T-cell (primary cell): ENCODE data around the gene PCLO. TPM values are rescaled to one million over a fixed set of nuclear protein-coding genes. Genes with fewer than 3 reads are reported as not detected.

Experiments used
- ATAC-seq, 4 experiments: fragments of 200-7000 bp in 3 of 4; fragments of 150-1000 bp in 1 of 4; cut with Tn5 transposase; replicated peaks in 1 of 4; 1 replicate in 3 of 4; 2 replicates in 1 of 4; pipeline ENCODE4 v1.10.0; 2021; ENCODE audit warnings: moderate library complexity in 3 of 4, mild to moderate bottlenecking in 2 of 4, moderate number of reproducible peaks in 1 of 4
- CTCF ChIA-PET, 2 donors: fragments of 300-600 bp; sonication (Branson Sonifier 250); formaldehyde crosslinking; loops; one replicate each; lab custom pipeline; 2022; ENCODE audit warnings: antibody characterized with exemption in 2 of 2; lab: Charles Lee
- POLR2A ChIA-PET, 2 donors: fragments of 300-600 bp; sonication (Branson Sonifier 250); formaldehyde crosslinking; loops; one replicate each; lab custom pipeline; 2022; ENCODE audit warnings: antibody characterized with exemption in 2 of 2; lab: Charles Lee
- DNase-seq, 35 experiments: peaks; one replicate each; pipeline versions ENCODE4 v3.0.0 to v3.0.0-alpha.2; 2013 to 2023
- H3K27ac ChIP-seq: one replicate; pipeline ENCODE4 v1.5.1; 2013; ENCODE audit warnings: low read length
- H3K27me3 ChIP-seq, 2 experiments: replicated peaks in 1 of 2; 1 replicate in 1 of 2; 2 replicates in 1 of 2; pipeline versions ENCODE4 v1.6.1 to v1.7.0; 2013; ENCODE audit warnings: low read length in 1 of 2, mixed read lengths in 1 of 2; ENCODE audit not compliant: control insufficient read depth in 2 of 2, insufficient read depth in 2 of 2; ENCODE audit errors: extremely low read depth in 1 of 2
- H3K36me3 ChIP-seq, 2 donors: 1 replicate in 1 of 2; 2 replicates in 1 of 2; pipeline versions ENCODE4 v1.6.1 to v1.7.0; 2013; ENCODE audit warnings: low read length in 1 of 2; ENCODE audit not compliant: control insufficient read depth in 2 of 2, insufficient read depth in 1 of 2; ENCODE audit errors: extremely low read depth in 1 of 2
- H3K4me1 ChIP-seq, 2 experiments: 1 replicate in 1 of 2; 2 replicates in 1 of 2; pipeline versions ENCODE4 v1.6.1 to v1.7.0; 2013; ENCODE audit warnings: low read length in 2 of 2, mixed read lengths in 1 of 2; ENCODE audit not compliant: insufficient read depth in 2 of 2, control insufficient read depth in 1 of 2; ENCODE audit errors: extremely low read depth in 1 of 2
- H3K4me3 ChIP-seq, 2 donors: 1 replicate in 1 of 2; 2 replicates in 1 of 2; pipeline versions ENCODE4 v1.5.1 to v1.7.0; 2013; ENCODE audit warnings: mild to moderate bottlenecking in 2 of 2, low read length in 1 of 2, moderate library complexity in 1 of 2; ENCODE audit not compliant: control insufficient read depth in 1 of 2; ENCODE audit errors: extremely low read depth in 1 of 2
- H3K9me3 ChIP-seq: 2 replicates; pipeline ENCODE4 v1.7.0; 2013
- H3K27ac Mint-ChIP-seq, 2 donors: one replicate each; pipeline ENCODE4 v1.8.0; 2020 to 2021; ENCODE audit warnings: mild to moderate bottlenecking in 2 of 2, mixed read lengths in 2 of 2
- H3K27me3 Mint-ChIP-seq, 2 donors: one replicate each; pipeline ENCODE4 v1.8.0; 2021 to 2022; ENCODE audit warnings: mixed read lengths in 2 of 2
- H3K36me3 Mint-ChIP-seq: one replicate; pipeline ENCODE4 v1.8.0; 2021; ENCODE audit warnings: mixed read lengths
- H3K4me1 Mint-ChIP-seq, 3 donors: one replicate each; pipeline ENCODE4 v1.8.0; 2020 to 2022; ENCODE audit warnings: mixed read lengths in 3 of 3, mild to moderate bottlenecking in 1 of 3
- H3K4me3 Mint-ChIP-seq, 3 donors: one replicate each; pipeline ENCODE4 v1.8.0; 2020 to 2022; ENCODE audit warnings: mild to moderate bottlenecking in 3 of 3, mixed read lengths in 3 of 3, moderate library complexity in 3 of 3
- H3K9me3 Mint-ChIP-seq, 3 donors: one replicate each; pipeline ENCODE4 v1.8.0; 2020 to 2022; ENCODE audit warnings: mixed read lengths in 3 of 3
- WGBS: methylation state at CpG from one replicate; pipeline ENCODE4 v1.1.5; 2013; ENCODE audit warnings: missing lambda C conversion rate; ENCODE audit not compliant: insufficient coverage; 5-methylcytosine and 5-hydroxymethylcytosine counted together
- total RNA-seq, 35 experiments: library from RNA in 6 of 35; stranded (reverse) in 6 of 35; fragments of 120-200 nt in 1 of 35; gene quantifications; one replicate each; pipeline versions ENCODE4 v1.2.1 to v1.2.4 and lab custom pipeline; 2013 to 2026

PCLO gene
- total RNA-seq, 5 donors from 2014 or later (not counting 1 experiment from before 2014, with no cell fraction given) = 0.03 to 0.05 (median 0.03) TPM; not detected in 1

DNA sequence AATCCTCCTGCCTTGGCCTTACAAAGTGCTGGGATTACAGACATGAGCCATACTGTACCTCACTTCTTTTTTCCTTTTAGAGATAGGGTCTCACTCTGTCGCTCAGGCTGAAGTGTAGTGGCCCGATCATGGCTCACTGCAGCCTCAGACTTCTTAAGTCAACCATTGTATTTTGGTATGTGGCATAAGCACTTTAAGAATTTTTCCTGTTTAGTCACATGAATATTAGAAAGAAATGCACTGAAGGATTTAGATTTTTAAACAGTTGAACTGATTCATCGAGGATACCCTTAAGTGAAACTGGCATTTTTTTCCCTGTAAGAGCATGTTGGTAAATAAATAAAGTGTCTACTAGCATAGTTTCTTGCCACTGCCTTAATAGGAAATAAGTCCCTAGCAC is 399.8 kb downstream of the PCLO start:
- no CpG with 5 or more reads among the region's 3 CpGs for WGBS
- no peaks in the 10 kb centered on the region for H3K27me3 Mint-ChIP-seq
- CTCF ChIA-PET = no interaction called here
- ATAC-seq (no peak), DNase-seq (no peak)
- Histone ChIP-seq H3K27ac (no peak overlapping the region), H3K27me3 (no peaks in the 10 kb centered on the region), H3K36me3 (no peaks in the 10 kb centered on the region), H3K4me3 (no peak overlapping the region), H3K9me3 (no peaks in the 10 kb centered on the region), H3K4me1 (no peaks in the 10 kb centered on the region)
- POLR2A ChIA-PET = no interaction called here
- H3K9me3 Mint-ChIP-seq = peaks cover 0 to 11% (median 2%) of the 10 kb centered on the region in 3 donors
- H3K4me1 Mint-ChIP-seq = no peaks in the 10 kb centered on the region
- H3K27ac Mint-ChIP-seq = no peak overlapping the region
- no peaks in the 10 kb centered on the region for H3K36me3 Mint-ChIP-seq
- H3K4me3 Mint-ChIP-seq = no peak overlapping the region

DNA sequence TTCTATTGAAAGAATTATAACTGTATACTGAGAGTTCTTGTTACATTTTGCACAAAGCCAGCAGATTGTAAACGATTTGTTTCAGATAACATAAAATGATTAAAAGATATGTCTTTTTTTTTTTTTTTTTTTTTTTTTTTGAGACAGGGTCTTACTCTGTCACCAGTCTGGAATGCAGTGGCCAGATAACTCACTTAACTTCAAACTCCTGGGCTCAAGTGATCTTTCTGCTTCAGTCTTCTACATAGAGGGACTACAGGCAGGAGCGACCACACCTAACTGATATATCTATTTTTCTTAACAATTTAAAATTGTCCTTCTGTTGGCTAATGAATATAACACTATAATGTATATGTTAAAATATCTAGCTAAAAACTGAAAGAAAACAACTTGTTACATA is 401.9 kb downstream of the PCLO start:
- H3K36me3 Mint-ChIP-seq = no peaks in the 10 kb centered on the region
- no peaks in the 10 kb centered on the region for H3K27me3 ChIP-seq
- no peaks in the 10 kb centered on the region for H3K36me3 ChIP-seq
- ATAC-seq (no peak), DNase-seq (no peak)
- ChIA-PET CTCF (no interaction called here), POLR2A (no interaction called here)
- H3K27ac Mint-ChIP-seq = no peak overlapping the region
- no peaks in the 10 kb centered on the region for H3K4me1 Mint-ChIP-seq
- H3K9me3 ChIP-seq = no peaks in the 10 kb centered on the region
- no CpG with 5 or more reads among the region's 2 CpGs for WGBS
- no peak overlapping the region for H3K4me3 ChIP-seq
- H3K9me3 Mint-ChIP-seq = peaks cover 0 to 11% (median 2%) of the 10 kb centered on the region in 3 donors
- no peaks in the 10 kb centered on the region for H3K4me1 ChIP-seq
- H3K27ac ChIP-seq = no peak overlapping the region
- H3K4me3 Mint-ChIP-seq = no peak overlapping the region
- no peaks in the 10 kb centered on the region for H3K27me3 Mint-ChIP-seq

DNA sequence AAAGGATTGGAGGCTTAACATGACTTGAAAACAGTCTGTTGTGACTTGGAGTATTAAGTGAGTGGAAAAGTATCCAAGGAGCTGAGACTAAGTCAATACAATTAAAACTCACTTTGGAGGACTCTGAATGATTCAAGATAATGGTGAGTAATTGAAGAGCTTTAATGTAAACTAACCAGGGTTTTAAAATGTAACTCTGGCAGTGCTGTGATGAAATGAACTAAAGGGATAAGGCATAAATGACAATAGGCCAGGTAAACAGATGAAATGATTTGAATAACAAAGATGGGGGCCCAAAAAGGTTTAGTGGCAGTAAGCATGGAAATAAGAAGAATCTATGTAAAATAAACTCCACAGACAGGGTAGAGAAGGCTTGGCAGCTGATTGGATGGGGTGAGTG is 402.6 kb downstream of the PCLO start:
- no peak overlapping the region for H3K27ac Mint-ChIP-seq
- Histone ChIP-seq H3K27ac (no peak overlapping the region), H3K27me3 (no peaks in the 10 kb centered on the region), H3K4me1 (no peaks in the 10 kb centered on the region), H3K9me3 (no peaks in the 10 kb centered on the region), H3K36me3 (no peaks in the 10 kb centered on the region), H3K4me3 (no peak overlapping the region)
- H3K36me3 Mint-ChIP-seq = no peaks in the 10 kb centered on the region
- ChIA-PET POLR2A (no interaction called here), CTCF (no interaction called here)
- ATAC-seq (no peak), DNase-seq (no peak)
- no peaks in the 10 kb centered on the region for H3K4me1 Mint-ChIP-seq
- H3K4me3 Mint-ChIP-seq = no peak overlapping the region
- H3K27me3 Mint-ChIP-seq = no peaks in the 10 kb centered on the region
- peaks cover 0 to 11% (median 2%) of the 10 kb centered on the region in 3 donors for H3K9me3 Mint-ChIP-seq

DNA sequence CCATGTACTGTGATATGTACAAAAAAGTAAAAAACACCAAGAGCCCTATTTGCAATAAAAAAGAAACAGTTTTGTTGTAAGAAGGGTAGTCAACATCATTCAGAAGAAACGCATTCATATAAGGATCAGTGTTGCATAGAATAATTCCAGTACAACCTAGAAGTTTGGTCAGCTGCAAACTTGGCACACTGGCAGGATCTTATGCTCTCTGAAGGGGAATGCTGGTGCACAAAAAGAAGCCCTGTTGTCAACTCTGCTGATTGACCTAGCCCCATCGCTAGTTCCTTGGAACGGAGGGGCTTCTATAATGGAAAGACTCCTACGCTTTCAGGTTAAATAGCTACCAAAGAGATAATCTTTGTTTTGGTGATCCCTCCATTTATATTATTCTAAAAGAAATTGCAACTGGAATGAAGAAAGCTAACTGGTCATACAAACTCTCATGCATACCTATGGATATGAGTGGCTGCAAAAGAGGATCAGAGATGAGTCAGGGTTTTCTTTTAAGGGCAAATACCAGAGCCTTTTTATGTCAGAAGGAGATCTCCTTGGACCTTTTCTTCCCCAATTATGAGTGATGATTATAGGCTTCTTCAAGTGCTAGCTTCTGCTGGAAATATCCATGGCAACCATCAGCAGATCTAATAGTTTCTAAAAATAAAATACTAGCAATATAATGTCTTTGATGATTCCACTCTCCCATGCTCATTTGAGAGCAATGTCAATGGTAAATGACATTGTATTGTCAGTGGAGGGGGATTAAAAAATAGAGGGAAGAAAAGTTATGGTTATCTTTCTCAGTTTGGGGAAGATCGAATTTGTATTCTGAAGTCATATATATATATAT is 406.8 kb downstream of the PCLO start:
- H3K27ac ChIP-seq = no peak overlapping the region
- Mint-ChIP-seq H3K4me3 (no peak overlapping the region), H3K9me3 (peaks cover 0 to 4% (median 0%) of the 10 kb centered on the region in 3 donors), H3K27me3 (no peaks in the 10 kb centered on the region), H3K27ac (no peak overlapping the region), H3K36me3 (no peaks in the 10 kb centered on the region), H3K4me1 (no peaks in the 10 kb centered on the region)
- no peak overlapping the region for H3K4me3 ChIP-seq
- CTCF ChIA-PET = no interaction called here
- H3K4me1 ChIP-seq = no peaks in the 10 kb centered on the region
- H3K36me3 ChIP-seq = no peaks in the 10 kb centered on the region
- H3K27me3 ChIP-seq = no peaks in the 10 kb centered on the region
- no peak for DNase-seq
- WGBS = 100% methylated on average over 1 of the region's 5 CpGs
- POLR2A ChIA-PET = no interaction called here
- no peaks in the 10 kb centered on the region for H3K9me3 ChIP-seq
- no peak for ATAC-seq

DNA sequence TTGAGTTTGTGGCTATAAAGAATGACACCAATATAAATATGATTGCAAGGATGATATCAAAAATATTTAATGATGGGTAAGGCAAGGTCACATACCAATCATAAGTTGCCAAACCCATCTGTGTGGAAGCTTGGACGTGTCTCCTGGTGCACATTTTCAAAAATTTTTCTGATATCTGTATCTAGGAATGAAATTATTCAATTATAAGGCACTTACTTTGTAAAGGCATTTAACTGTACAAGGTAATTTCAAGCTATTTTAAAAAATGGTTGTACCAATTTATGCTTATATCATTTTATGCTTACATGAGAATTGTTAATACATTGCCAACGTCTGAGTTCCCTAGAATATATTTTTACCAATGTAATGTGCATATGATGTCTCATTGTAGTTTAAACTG is 412.7 kb downstream of the PCLO start:
- Mint-ChIP-seq H3K27ac (no peak overlapping the region), H3K4me1 (no peaks in the 10 kb centered on the region), H3K9me3 (peaks cover 0 to 3% (median 0%) of the 10 kb centered on the region in 3 donors), H3K27me3 (no peaks in the 10 kb centered on the region), H3K36me3 (no peaks in the 10 kb centered on the region), H3K4me3 (no peak overlapping the region)
- ATAC-seq (no peak), DNase-seq (no peak)
- no peaks in the 10 kb centered on the region for H3K27me3 ChIP-seq
- WGBS = no CpG with 5 or more reads among the region's 2 CpGs
- no peaks in the 10 kb centered on the region for H3K36me3 ChIP-seq
- no peaks in the 10 kb centered on the region for H3K9me3 ChIP-seq
- ChIA-PET CTCF (no interaction called here), POLR2A (no interaction called here)
- no peaks in the 10 kb centered on the region for H3K4me1 ChIP-seq
- H3K4me3 ChIP-seq = no peak overlapping the region
- no peak overlapping the region for H3K27ac ChIP-seq

DNA sequence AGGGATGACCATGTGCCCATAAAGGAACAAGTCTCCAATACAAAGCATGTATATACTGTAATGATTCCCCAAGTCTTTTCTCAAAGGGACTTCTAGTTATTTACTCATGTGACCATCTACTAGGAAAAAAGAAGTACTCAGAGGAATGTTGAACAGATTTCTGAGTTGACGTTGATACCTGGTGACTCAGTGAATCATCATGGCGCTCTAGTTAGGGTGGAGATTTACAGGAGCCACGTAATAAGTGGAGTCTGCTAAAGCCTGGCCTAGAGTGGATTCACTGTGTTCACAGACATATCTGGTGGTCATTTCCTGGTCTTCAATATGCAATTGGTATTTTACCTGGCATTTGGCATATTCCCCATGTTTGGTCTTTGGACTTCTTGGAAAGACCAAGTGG is 416.9 kb downstream of the PCLO start:
- Mint-ChIP-seq H3K27ac (no peak overlapping the region), H3K27me3 (no peaks in the 10 kb centered on the region), H3K4me3 (no peak overlapping the region), H3K4me1 (no peaks in the 10 kb centered on the region), H3K9me3 (peaks cover 0 to 8% (median 0%) of the 10 kb centered on the region in 3 donors), H3K36me3 (no peaks in the 10 kb centered on the region)
- Histone ChIP-seq H3K27ac (no peak overlapping the region), H3K27me3 (no peaks in the 10 kb centered on the region), H3K9me3 (no peaks in the 10 kb centered on the region), H3K4me1 (no peaks in the 10 kb centered on the region), H3K4me3 (no peak overlapping the region), H3K36me3 (no peaks in the 10 kb centered on the region)
- DNase-seq (no peak), ATAC-seq (no peak)
- POLR2A ChIA-PET = no interaction called here
- CTCF ChIA-PET = no interaction called here
- WGBS = 100% methylated on average over 3 of the region's 3 CpGs
